IgD-negative memory B cell (primary cell): Measurements from ENCODE around the gene LSMEM2. TPM values are rescaled to one million over a fixed set of nuclear protein-coding genes. Genes with fewer than 3 reads are reported as not detected.

ENCODE experiments used
- H3K27ac Mint-ChIP-seq, 3 donors: one replicate each; pipeline ENCODE4 v1.8.0; 2020 to 2022; ENCODE audit warnings: mild to moderate bottlenecking in 3 of 3, mixed read lengths in 3 of 3, moderate library complexity in 1 of 3
- H3K27me3 Mint-ChIP-seq: one replicate; pipeline ENCODE4 v1.8.0; 2021; ENCODE audit warnings: mixed read lengths
- H3K36me3 Mint-ChIP-seq: one replicate; pipeline ENCODE4 v1.8.0; 2020; ENCODE audit warnings: mild to moderate bottlenecking, mixed read lengths
- H3K4me1 Mint-ChIP-seq, 3 donors: one replicate each; pipeline ENCODE4 v1.8.0; 2020 to 2022; ENCODE audit warnings: mixed read lengths in 3 of 3, mild to moderate bottlenecking in 1 of 3
- H3K4me3 Mint-ChIP-seq, 4 donors: one replicate each; pipeline ENCODE4 v1.8.0; 2020 to 2022; ENCODE audit warnings: mild to moderate bottlenecking in 4 of 4, mixed read lengths in 4 of 4, moderate library complexity in 3 of 4
- H3K9me3 Mint-ChIP-seq, 3 donors: one replicate each; pipeline ENCODE4 v1.8.0; 2020 to 2021; ENCODE audit warnings: mixed read lengths in 3 of 3, mild to moderate bottlenecking in 1 of 3
- polyA plus RNA-seq: library from polyadenylated mRNA; unstranded; fragments of 300-500 nt; fragmentation: Illumina TruSeq; gene quantifications from one replicate; pipeline ENCODE4 v1.2.3, GENCODE V29; 2021

LSMEM2 gene
- polyA plus RNA-seq, 1 donor from 2014 or later, result 0.30 TPM

- peak overlapping the region; percentile 84 to 96 (median 92) for H3K4me3 Mint-ChIP-seq
- H3K27ac Mint-ChIP-seq, result peak overlapping the region; percentile 89 to 96 (median 95)
- no peaks in the 10 kb centered on the region for H3K36me3 Mint-ChIP-seq
- H3K27me3 Mint-ChIP-seq, result no peaks in the 10 kb centered on the region
- H3K9me3 Mint-ChIP-seq, result no peaks in the 10 kb centered on the region
- peaks cover 21 to 37% (median 26%) of the 10 kb centered on the region in 3 donors for H3K4me1 Mint-ChIP-seq
Measured at GRCh38 chr3:50321336-50322114, 42.6 kb downstream of the LSMEM2 start.

- Mint-ChIP-seq H3K4me1 (peaks cover 16 to 32% (median 25%) of the 10 kb centered on the region in 3 donors), H3K36me3 (no peaks in the 10 kb centered on the region), H3K27ac (peak overlapping the region in 2 of 3 donors; percentile 89 to 95), H3K4me3 (peak overlapping the region in 3 of 4 donors; percentile 84 to 95 (median 90)), H3K27me3 (no peaks in the 10 kb centered on the region), H3K9me3 (no peaks in the 10 kb centered on the region)
Measured at GRCh38 chr3:50322115-50322385, 43.2 kb downstream of the LSMEM2 start.

- peaks cover 15 to 31% (median 26%) of the 10 kb centered on the region in 3 donors for H3K4me1 Mint-ChIP-seq
- H3K27ac Mint-ChIP-seq, result peak within 1 kb of the TSS; percentile 89 to 96 (median 95)
- H3K27me3 Mint-ChIP-seq, result no peaks in the 10 kb centered on the region
- peak within 1 kb of the TSS; percentile 84 to 96 (median 94) for H3K4me3 Mint-ChIP-seq
- H3K36me3 Mint-ChIP-seq, result no peaks in the 10 kb centered on the region
- no peaks in the 10 kb centered on the region for H3K9me3 Mint-ChIP-seq
Measured at GRCh38 chr3:50322386-50323091, 43.7 kb downstream of the LSMEM2 start, which contains the start of gene HYAL2. HYAL2 (minus strand) TSS chr3:50322745; CDS start chr3:50320489, 2,256 bp downstream.

GRCh38 chr3:50323092-50323600, 44.3 kb downstream of the LSMEM2 start:
- Mint-ChIP-seq H3K36me3 (no peaks in the 10 kb centered on the region), H3K4me1 (peaks cover 17 to 34% (median 28%) of the 10 kb centered on the region in 3 donors), H3K27ac (peak overlapping the region in 2 of 3 donors; percentile 53 to 89), H3K4me3 (peak overlapping the region in 2 of 4 donors; percentile 13 to 92), H3K27me3 (no peaks in the 10 kb centered on the region), H3K9me3 (no peaks in the 10 kb centered on the region)

- no peaks in the 10 kb centered on the region for H3K9me3 Mint-ChIP-seq
- no peaks in the 10 kb centered on the region for H3K27me3 Mint-ChIP-seq
- peak overlapping the region in 2 of 3 donors; percentile 53 to 89 for H3K27ac Mint-ChIP-seq
- H3K4me1 Mint-ChIP-seq, result peaks cover 20 to 34% (median 30%) of the 10 kb centered on the region in 3 donors
- no peaks in the 10 kb centered on the region for H3K36me3 Mint-ChIP-seq
- H3K4me3 Mint-ChIP-seq, result peak overlapping the region in 1 of 4 donors; percentile 92
Measured at GRCh38 chr3:50323614-50324199, 44.8 kb downstream of the LSMEM2 start.

- H3K36me3 Mint-ChIP-seq, result no peaks in the 10 kb centered on the region
- no peaks in the 10 kb centered on the region for H3K9me3 Mint-ChIP-seq
- peak overlapping the region in 2 of 3 donors; percentile 63 to 86 for H3K27ac Mint-ChIP-seq
- peaks cover 17 to 27% (median 26%) of the 10 kb centered on the region in 3 donors for H3K4me1 Mint-ChIP-seq
- no peaks in the 10 kb centered on the region for H3K27me3 Mint-ChIP-seq
- H3K4me3 Mint-ChIP-seq, result peak overlapping the region in 3 of 4 donors; percentile 3 to 92 (median 27)
Measured at GRCh38 chr3:50324351-50325112, 45.6 kb downstream of the LSMEM2 start.

GRCh38 chr3:50325113-50325480, 46.2 kb downstream of the LSMEM2 start:
- Mint-ChIP-seq H3K4me3 (peak overlapping the region in 2 of 4 donors; percentile 27 to 92), H3K27ac (peak overlapping the region in 1 of 3 donors; percentile 86), H3K27me3 (no peaks in the 10 kb centered on the region), H3K36me3 (no peaks in the 10 kb centered on the region), H3K4me1 (peaks cover 14 to 23% (median 22%) of the 10 kb centered on the region in 3 donors), H3K9me3 (no peaks in the 10 kb centered on the region)

GRCh38 chr3:50325497-50326181, 46.8 kb downstream of the LSMEM2 start:
- no peaks in the 10 kb centered on the region for H3K9me3 Mint-ChIP-seq
- no peak overlapping the region for H3K27ac Mint-ChIP-seq
- H3K4me3 Mint-ChIP-seq, result peak overlapping the region in 2 of 4 donors; percentile 41 to 92

GRCh38 chr3:50326182-50326541, 47.3 kb downstream of the LSMEM2 start:
- Mint-ChIP-seq H3K27me3 (no peaks in the 10 kb centered on the region), H3K9me3 (no peaks in the 10 kb centered on the region), H3K27ac (no peak overlapping the region), H3K4me1 (peaks cover 11 to 19% (median 17%) of the 10 kb centered on the region in 3 donors), H3K4me3 (peak overlapping the region in 2 of 4 donors; percentile 81 to 92), H3K36me3 (no peaks in the 10 kb centered on the region)

More at GRCh38 chr3:50325497-50326181, 46.8 kb downstream of the LSMEM2 start:
- Mint-ChIP-seq H3K36me3 (no peaks in the 10 kb centered on the region), H3K27me3 (no peaks in the 10 kb centered on the region), H3K4me1 (peaks cover 11 to 19% (median 19%) of the 10 kb centered on the region in 3 donors)

- no peaks in the 10 kb centered on the region for H3K9me3 Mint-ChIP-seq
- no peaks in the 10 kb centered on the region for H3K36me3 Mint-ChIP-seq
- H3K4me3 Mint-ChIP-seq, result peak overlapping the region; percentile 90 to 96 (median 92)
- no peaks in the 10 kb centered on the region for H3K27me3 Mint-ChIP-seq
- H3K27ac Mint-ChIP-seq, result peak overlapping the region in 2 of 3 donors; percentile 71 to 96
- peaks cover 11 to 19% (median 17%) of the 10 kb centered on the region in 3 donors for H3K4me1 Mint-ChIP-seq
Measured at GRCh38 chr3:50327129-50327528, 48.2 kb downstream of the LSMEM2 start.

GRCh38 chr3:50327943-50328691, 49.2 kb downstream of the LSMEM2 start, which contains the start of gene TUSC2:
TUSC2 (minus strand) TSS chr3:50328223; CDS start chr3:50328099, 124 bp downstream.
- Mint-ChIP-seq H3K36me3 (no peaks in the 10 kb centered on the region), H3K27me3 (no peaks in the 10 kb centered on the region), H3K4me3 (peak within 1 kb of the TSS; percentile 90 to 96 (median 92)), H3K4me1 (peaks cover 6 to 19% (median 17%) of the 10 kb centered on the region in 3 donors), H3K9me3 (no peaks in the 10 kb centered on the region), H3K27ac (peak within 1 kb of the TSS; percentile 94 to 98 (median 96))

- H3K27ac Mint-ChIP-seq, result peak overlapping the region in 1 of 3 donors; percentile 82
- H3K36me3 Mint-ChIP-seq, result peaks cover 2% of the 10 kb centered on the region
- H3K9me3 Mint-ChIP-seq, result no peaks in the 10 kb centered on the region
- no peaks in the 10 kb centered on the region for H3K27me3 Mint-ChIP-seq
- H3K4me3 Mint-ChIP-seq, result peak overlapping the region in 2 of 4 donors; percentile 28 to 69
- H3K4me1 Mint-ChIP-seq, result peaks cover 15 to 17% (median 17%) of the 10 kb centered on the region in 3 donors
Measured at GRCh38 chr3:50330330-50330729, 51.4 kb downstream of the LSMEM2 start.

GRCh38 chr3:50331364-50331907, 52.5 kb downstream of the LSMEM2 start:
- Mint-ChIP-seq H3K4me3 (peak overlapping the region in 3 of 4 donors; percentile 4 to 69 (median 21)), H3K36me3 (peaks cover 2% of the 10 kb centered on the region), H3K9me3 (no peaks in the 10 kb centered on the region), H3K27ac (no peak overlapping the region), H3K27me3 (no peaks in the 10 kb centered on the region), H3K4me1 (peaks cover 16 to 27% (median 21%) of the 10 kb centered on the region in 3 donors)
